Naive thymus-derived CD4-positive, alpha-beta T cell (primary cell): ENCODE results near the gene PCK2. TPM values are rescaled to one million over a fixed set of nuclear protein-coding genes. Genes with fewer than 3 reads are reported as not detected.

Experiments used
- ATAC-seq: fragments of 150-1000 bp; cut with Tn5 transposase; 2 replicates; pipeline ENCODE4 v1.10.0; 2021; ENCODE audit warnings: mild to moderate bottlenecking, moderate library complexity
- CTCF ChIA-PET: fragments of 350-600 bp; sonication (Branson Sonifier 250); formaldehyde crosslinking; loops from one replicate; lab custom pipeline; 2021; ENCODE audit warnings: antibody characterized with exemption; lab: Charles Lee
- POLR2A ChIA-PET: fragments of 350-600 bp; sonication (Branson Sonifier 250); formaldehyde crosslinking; loops from one replicate; lab custom pipeline; 2021; ENCODE audit warnings: antibody characterized with exemption, inconsistent platforms; lab: Charles Lee
- DNase-seq, 9 donors: peaks; one replicate each; pipeline versions ENCODE4 v3.0.0 to v3.0.0-alpha.2; 2020 to 2022; ENCODE audit warnings: mixed read lengths in 1 of 9
- H3K27ac ChIP-seq: one replicate; pipeline ENCODE4 v1.7.0; 2013; ENCODE audit warnings: mild to moderate bottlenecking, low read depth, low read length, moderate library complexity
- H3K27me3 ChIP-seq, 2 donors: one replicate each; pipeline ENCODE4 v1.7.0; 2013; ENCODE audit warnings: low read length in 2 of 2, mild to moderate bottlenecking in 2 of 2, moderate library complexity in 2 of 2; ENCODE audit not compliant: control insufficient read depth in 2 of 2, insufficient read depth in 2 of 2
- H3K36me3 ChIP-seq, 3 experiments: 1 replicate in 2 of 3; 2 replicates in 1 of 3; pipeline ENCODE4 v1.7.0; 2013; ENCODE audit warnings: low read length in 3 of 3, mild to moderate bottlenecking in 3 of 3, moderate library complexity in 1 of 3; ENCODE audit not compliant: insufficient read depth in 3 of 3, control insufficient read depth in 2 of 3
- H3K4me1 ChIP-seq, 2 donors: one replicate each; pipeline ENCODE4 v1.7.0; 2013; ENCODE audit warnings: low read length in 2 of 2, mild to moderate bottlenecking in 2 of 2, moderate library complexity in 1 of 2; ENCODE audit not compliant: control insufficient read depth in 2 of 2, insufficient read depth in 2 of 2
- H3K4me3 ChIP-seq: 2 replicates; pipeline ENCODE4 v1.7.0; 2013; ENCODE audit warnings: mild to moderate bottlenecking, low read length
- H3K9me3 ChIP-seq, 3 experiments: 1 replicate in 2 of 3; 2 replicates in 1 of 3; pipeline ENCODE4 v1.7.0; 2013; ENCODE audit warnings: low read length in 3 of 3; ENCODE audit not compliant: control insufficient read depth in 2 of 3
- H3K27ac Mint-ChIP-seq, 9 donors: one replicate each; pipeline ENCODE4 v1.8.0; 2020 to 2022; ENCODE audit warnings: mixed read lengths in 9 of 9, mild to moderate bottlenecking in 8 of 9, moderate library complexity in 5 of 9, inconsistent platforms in 2 of 9
- H3K27me3 Mint-ChIP-seq, 5 donors: one replicate each; pipeline ENCODE4 v1.8.0; 2021 to 2022; ENCODE audit warnings: mixed read lengths in 5 of 5, mild to moderate bottlenecking in 1 of 5
- H3K36me3 Mint-ChIP-seq, 5 donors: one replicate each; pipeline ENCODE4 v1.8.0; 2020 to 2022; ENCODE audit warnings: mixed read lengths in 5 of 5, mild to moderate bottlenecking in 3 of 5, inconsistent platforms in 1 of 5
- H3K4me1 Mint-ChIP-seq, 7 donors: one replicate each; pipeline ENCODE4 v1.8.0; 2020 to 2022; ENCODE audit warnings: mixed read lengths in 7 of 7, mild to moderate bottlenecking in 3 of 7, inconsistent platforms in 1 of 7
- H3K4me3 Mint-ChIP-seq, 10 donors: one replicate each; pipeline ENCODE4 v1.8.0; 2020 to 2022; ENCODE audit warnings: mild to moderate bottlenecking in 10 of 10, mixed read lengths in 10 of 10, moderate library complexity in 6 of 10, inconsistent platforms in 2 of 10
- H3K9me3 Mint-ChIP-seq, 11 donors: one replicate each; pipeline ENCODE4 v1.8.0; 2020 to 2022; ENCODE audit warnings: mixed read lengths in 11 of 11, mild to moderate bottlenecking in 4 of 11, inconsistent platforms in 1 of 11, moderate library complexity in 1 of 11
- intact Hi-C, 2 donors: fragments of 100-400 bp; cut with micrococcal nuclease; formaldehyde crosslinking; loops; one replicate each; pipeline ENCODE4 v1.15.1; 2023
- polyA plus RNA-seq, 2 donors: library from polyadenylated mRNA; unstranded; fragments of 300-500 nt; fragmentation: Illumina TruSeq; gene quantifications; one replicate each; pipeline ENCODE4 v1.2.3, GENCODE V29; 2021
- total RNA-seq, 6 experiments: library from RNA in 5 of 6; stranded (reverse) in 5 of 6; gene quantifications; 1 replicate in 5 of 6; 2 replicates in 1 of 6; pipeline ENCODE4 v1.2.3 and lab custom pipeline; 2021 to 2026

The PCK2 gene
- total and polyA plus RNA-seq, 7 experiments from 2014 or later: 7.2 to 56.2 (median 14.4) TPM

DNA sequence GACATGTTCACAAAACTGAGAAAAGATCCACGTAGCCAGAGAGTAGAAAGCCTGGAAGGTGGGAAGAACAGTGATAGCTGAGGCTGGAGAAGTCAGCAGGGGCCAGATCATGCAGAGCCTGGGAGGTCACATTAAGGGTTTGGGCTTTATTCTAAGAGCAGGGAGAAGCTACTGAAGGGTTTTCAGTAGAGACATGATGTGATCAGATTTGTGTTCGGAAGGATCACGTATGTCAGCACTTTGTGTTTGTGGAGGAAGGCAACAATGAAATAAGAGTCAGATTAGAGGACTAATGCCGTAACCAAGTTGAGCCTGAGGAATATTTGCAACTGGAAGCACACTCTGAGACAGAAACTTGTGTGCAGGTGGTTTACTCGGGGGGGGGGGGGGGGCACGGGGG is 4.2 kb upstream of the PCK2 start:
- Histone ChIP-seq H3K27ac (no peak overlapping the region), H3K9me3 (no peaks in the 10 kb centered on the region), H3K4me3 (no peak overlapping the region), H3K4me1 (peaks cover 0 to 6% of the 10 kb centered on the region in 2 donors), H3K27me3 (no peaks in the 10 kb centered on the region), H3K36me3 (peaks cover 0 to 7% (median 0%) of the 10 kb centered on the region in 3 experiments)
- Mint-ChIP-seq H3K4me3 (no peak overlapping the region), H3K27ac (peak overlapping the region in 1 of 9 donors; percentile 48), H3K27me3 (no peaks in the 10 kb centered on the region), H3K4me1 (peaks cover 14 to 30% (median 23%) of the 10 kb centered on the region in 7 donors), H3K9me3 (no peaks in the 10 kb centered on the region), H3K36me3 (peaks cover 0 to 3% (median 0%) of the 10 kb centered on the region in 5 donors)
- ATAC-seq: no peak
- ChIA-PET CTCF (interaction anchor here (0.8 to 9.4 kb wide), 9 partner anchors 9 to 121 kb away, joined by 3 to 165 read pairs (median 6); no protein-coding TSS in a partner anchor), POLR2A (interaction anchor here (0.8 to 9.1 kb wide), 5 partner anchors 9 to 38 kb away, joined by 3 to 85 read pairs (median 50); partner anchors contain the start of genes CARMIL3, DCAF11 and NRL)
- intact Hi-C loops: loop anchor here (1.0 to 5.0 kb wide), 6 partner anchors 9 to 458 kb away; partner anchors contain the start of gene IRF9 (in 1 of the 2)
- no peak for DNase-seq

DNA sequence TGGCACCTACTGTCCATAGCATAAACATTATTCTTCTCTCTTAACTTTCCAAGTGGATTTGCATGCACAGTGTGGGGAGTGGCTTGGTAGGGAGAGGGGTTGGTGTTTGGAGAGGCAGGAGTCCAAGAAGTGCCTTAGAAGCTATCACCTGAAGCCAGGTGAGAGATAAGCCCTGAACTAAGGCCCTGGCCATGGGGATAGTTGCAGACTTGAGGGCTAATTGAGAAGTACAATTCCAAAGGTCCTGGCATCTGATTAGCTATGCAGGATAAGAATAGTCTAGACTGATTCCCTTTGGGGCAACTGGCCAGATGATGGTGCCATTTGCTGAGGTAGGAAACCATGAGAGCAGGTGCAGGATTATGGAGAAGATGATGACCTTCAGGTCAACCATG is 2.0 kb upstream of the PCK2 start:
- peaks cover 0 to 19% (median 0%) of the 10 kb centered on the region in 5 donors for H3K36me3 Mint-ChIP-seq
- peak overlapping the region in 6 of 9 donors; percentile 78 to 97 (median 92) for H3K27ac Mint-ChIP-seq
- CTCF ChIA-PET: interaction anchor here (0.7 to 9.4 kb wide), 5 partner anchors 12 to 401 kb away, joined by 3 to 165 read pairs (median 49); no protein-coding TSS in a partner anchor
- ATAC-seq (no peak), DNase-seq (no peak)
- H3K4me3 Mint-ChIP-seq: peak overlapping the region in 6 of 10 donors; percentile 3 to 99 (median 94)
- Histone ChIP-seq H3K9me3 (no peaks in the 10 kb centered on the region), H3K36me3 (peaks cover 0 to 7% (median 0%) of the 10 kb centered on the region in 3 experiments), H3K27ac (no peak overlapping the region), H3K4me1 (peaks cover 6 to 16% of the 10 kb centered on the region in 2 donors), H3K27me3 (no peaks in the 10 kb centered on the region), H3K4me3 (no peak overlapping the region)
- intact Hi-C loops: loop anchor here in 1 of 2 donors (5.0 kb wide), 1 partner anchor 460 kb away; no protein-coding TSS in a partner anchor
- H3K27me3 Mint-ChIP-seq: no peaks in the 10 kb centered on the region
- POLR2A ChIA-PET: interaction anchor here (1.2 to 9.1 kb wide), 5 partner anchors 11 to 35 kb away, joined by 3 to 85 read pairs (median 50); partner anchors contain the start of genes DCAF11 and NRL
- no peaks in the 10 kb centered on the region for H3K9me3 Mint-ChIP-seq
- H3K4me1 Mint-ChIP-seq: peaks cover 28 to 47% (median 41%) of the 10 kb centered on the region in 7 donors

DNA sequence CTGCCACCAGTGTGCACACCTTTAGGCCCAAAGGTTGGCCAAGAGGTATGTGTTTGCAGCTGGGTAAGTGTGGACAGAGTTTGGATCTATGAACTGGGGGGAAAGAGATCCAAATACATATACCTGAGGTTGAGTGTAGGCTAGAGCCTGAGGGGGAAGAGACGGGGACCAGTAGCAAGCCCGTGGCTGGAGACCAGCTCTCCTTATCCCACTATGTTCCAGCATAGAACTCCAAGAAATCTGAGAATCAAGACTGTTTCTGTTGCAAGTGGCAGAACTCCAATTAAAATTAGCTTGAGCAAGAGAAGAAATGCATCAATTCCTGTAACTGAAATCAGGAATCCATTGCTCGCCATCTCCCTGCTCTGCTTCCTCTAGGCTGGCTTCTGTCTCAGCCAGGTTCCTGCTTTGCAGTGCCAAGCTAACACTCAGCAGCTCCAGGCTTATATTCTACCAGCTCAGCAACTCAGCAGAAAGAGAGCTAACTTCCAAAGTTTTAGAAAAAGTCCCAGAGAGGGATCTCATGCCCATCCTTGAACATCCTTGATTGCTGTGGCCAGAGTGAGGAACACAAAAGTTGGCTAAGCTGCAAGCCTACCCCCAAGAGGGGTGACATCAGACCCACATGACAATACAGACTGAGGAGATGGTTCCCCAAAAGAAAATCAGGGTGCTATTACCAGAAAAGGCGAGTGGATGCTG is 1.5 kb upstream of the PCK2 start:
- no peak overlapping the region for H3K4me3 ChIP-seq
- CTCF ChIA-PET: interaction anchor here (0.7 to 9.4 kb wide), 6 partner anchors 12 to 402 kb away, joined by 3 to 165 read pairs (median 26); no protein-coding TSS in a partner anchor
- H3K9me3 Mint-ChIP-seq: no peaks in the 10 kb centered on the region
- intact Hi-C loops: loop anchor here in 1 of 2 donors (5.0 kb wide), 1 partner anchor 460 kb away; no protein-coding TSS in a partner anchor
- peak overlapping the region; percentile 86 to 100 (median 98) for H3K4me3 Mint-ChIP-seq
- DNase-seq: no peak
- POLR2A ChIA-PET: interaction anchor here (1.2 to 9.1 kb wide), 5 partner anchors 11 to 35 kb away, joined by 3 to 85 read pairs (median 50); partner anchors contain the start of genes DCAF11 and NRL
- H3K27me3 ChIP-seq: no peaks in the 10 kb centered on the region
- peaks cover 0 to 7% (median 0%) of the 10 kb centered on the region in 3 experiments for H3K36me3 ChIP-seq
- no peaks in the 10 kb centered on the region for H3K27me3 Mint-ChIP-seq
- no peak overlapping the region for H3K27ac ChIP-seq
- H3K4me1 ChIP-seq: peaks cover 6 to 16% of the 10 kb centered on the region in 2 donors
- peak overlapping the region; percentile 78 to 97 (median 89) for H3K27ac Mint-ChIP-seq
- peaks cover 0 to 19% (median 0%) of the 10 kb centered on the region in 5 donors for H3K36me3 Mint-ChIP-seq
- no peaks in the 10 kb centered on the region for H3K9me3 ChIP-seq
- ATAC-seq: no peak
- peaks cover 28 to 47% (median 41%) of the 10 kb centered on the region in 7 donors for H3K4me1 Mint-ChIP-seq

DNA sequence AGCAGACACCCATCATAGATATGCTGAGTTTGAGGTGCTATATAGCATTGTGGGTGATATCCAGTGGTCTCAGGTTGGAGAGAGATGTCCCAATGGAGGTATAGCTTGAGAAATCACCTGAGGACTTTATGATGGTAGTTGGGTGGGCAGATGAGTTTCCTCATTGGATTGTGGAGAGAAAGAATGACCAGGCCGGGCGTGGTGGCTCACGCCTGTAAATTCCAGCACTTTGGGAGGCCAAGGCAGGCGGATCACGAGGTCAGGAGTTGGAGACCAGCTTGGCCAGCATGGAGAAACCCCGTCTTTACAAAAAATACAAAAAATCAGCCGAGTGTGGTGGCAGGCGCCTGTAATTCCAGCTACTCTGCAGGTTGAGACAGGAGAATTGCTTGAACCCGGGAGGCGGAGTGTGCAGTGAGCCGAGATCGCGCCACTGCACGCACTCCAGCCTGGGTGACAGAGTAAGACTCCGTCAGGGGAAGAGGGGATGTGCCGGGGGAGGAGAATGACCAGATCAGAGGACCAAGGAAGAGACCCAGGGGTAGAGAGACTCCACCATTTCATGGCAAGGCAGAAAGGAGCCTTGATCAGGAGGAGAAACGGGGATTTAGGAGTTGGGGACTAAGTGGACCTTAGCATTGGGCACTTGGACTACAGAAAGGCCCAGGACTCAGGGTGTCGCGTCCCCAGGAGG is 757 bp upstream of the PCK2 start:
- DNase-seq (no peak), ATAC-seq (no peak)
- H3K27me3 Mint-ChIP-seq: no peaks in the 10 kb centered on the region
- Histone ChIP-seq H3K4me1 (peaks cover 6 to 16% of the 10 kb centered on the region in 2 donors), H3K36me3 (peaks cover 0 to 11% (median 0%) of the 10 kb centered on the region in 3 experiments), H3K27ac (peak overlapping the region; percentile 92), H3K9me3 (no peaks in the 10 kb centered on the region), H3K4me3 (peak overlapping the region; percentile 91), H3K27me3 (no peaks in the 10 kb centered on the region)
- peak overlapping the region; percentile 86 to 100 (median 98) for H3K4me3 Mint-ChIP-seq
- intact Hi-C loops: loop anchor here in 1 of 2 donors (5.0 kb wide), 1 partner anchor 461 kb away; no protein-coding TSS in a partner anchor
- peak overlapping the region; percentile 84 to 97 (median 92) for H3K27ac Mint-ChIP-seq
- H3K9me3 Mint-ChIP-seq: no peaks in the 10 kb centered on the region
- POLR2A ChIA-PET: interaction anchor here (0.7 to 9.1 kb wide), 10 partner anchors 12 to 998 kb away, joined by 3 to 85 read pairs (median 6); partner anchors contain the start of genes ACIN1, C14orf119, CARMIL3 and DCAF11
- CTCF ChIA-PET: interaction anchor here (0.8 to 9.4 kb wide), 6 partner anchors 12 to 68 kb away, joined by 3 to 165 read pairs (median 28); partner anchors contain the start of gene IRF9
- H3K36me3 Mint-ChIP-seq: peaks cover 0 to 19% (median 0%) of the 10 kb centered on the region in 5 donors
- H3K4me1 Mint-ChIP-seq: peaks cover 28 to 47% (median 41%) of the 10 kb centered on the region in 7 donors

DNA sequence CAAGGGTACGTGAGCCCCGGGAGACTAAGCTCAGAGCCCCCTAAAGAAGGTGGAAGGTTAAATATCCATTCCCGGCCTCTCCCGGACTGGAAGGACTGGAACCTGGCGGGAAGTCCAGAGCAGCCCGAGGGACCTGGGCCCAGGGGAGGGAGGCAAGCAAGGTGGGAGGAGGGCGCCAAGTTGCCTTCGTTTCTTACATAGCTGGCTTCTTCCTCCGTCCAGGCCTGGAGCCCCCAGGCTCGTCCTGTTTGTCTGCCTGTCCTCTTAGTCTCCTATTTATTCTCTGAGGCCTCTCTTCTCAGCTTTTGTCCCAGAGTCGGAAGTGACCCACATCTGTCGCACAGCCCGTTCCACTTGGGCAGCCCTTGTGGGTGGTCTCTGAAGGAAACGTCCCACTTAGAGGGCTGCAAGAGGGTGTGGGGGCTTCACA is 745 bp downstream of the PCK2 start:
- Histone ChIP-seq H3K36me3 (peaks cover 0 to 26% (median 3%) of the 10 kb centered on the region in 3 experiments), H3K27me3 (no peaks in the 10 kb centered on the region), H3K9me3 (no peaks in the 10 kb centered on the region), H3K4me3 (peak overlapping the region; percentile 91), H3K27ac (peak overlapping the region; percentile 92), H3K4me1 (peaks cover 6 to 16% of the 10 kb centered on the region in 2 donors)
- H3K4me3 Mint-ChIP-seq: peak overlapping the region; percentile 91 to 100 (median 98)
- ChIA-PET CTCF (interaction anchor here (0.8 to 9.4 kb wide), 6 partner anchors 11 to 66 kb away, joined by 3 to 165 read pairs (median 4); partner anchors contain the start of genes DCAF11, IRF9 and NRL), POLR2A (interaction anchor here (0.9 to 9.1 kb wide), 8 partner anchors 12 to 67 kb away, joined by 3 to 85 read pairs (median 8); partner anchors contain the start of genes DCAF11, IRF9, NRL and PSME1)
- intact Hi-C loops: loop anchor here (1.0 to 5.0 kb wide), 12 partner anchors 13 to 463 kb away; partner anchors contain the start of genes DCAF11 (in 2 of the 2), IRF9 (in 2 of the 2), NRL (in 2 of the 2) and PSME1 (in 2 of the 2)
- H3K9me3 Mint-ChIP-seq: no peaks in the 10 kb centered on the region
- peaks cover 0 to 20% (median 0%) of the 10 kb centered on the region in 5 donors for H3K36me3 Mint-ChIP-seq
- H3K4me1 Mint-ChIP-seq: peaks cover 28 to 45% (median 38%) of the 10 kb centered on the region in 7 donors
- DNase-seq: no peak
- no peak for ATAC-seq
- no peaks in the 10 kb centered on the region for H3K27me3 Mint-ChIP-seq
- peak overlapping the region; percentile 90 to 97 (median 96) for H3K27ac Mint-ChIP-seq
